ENCODE results near the gene NOP10.

The NOP10 gene

DNA sequence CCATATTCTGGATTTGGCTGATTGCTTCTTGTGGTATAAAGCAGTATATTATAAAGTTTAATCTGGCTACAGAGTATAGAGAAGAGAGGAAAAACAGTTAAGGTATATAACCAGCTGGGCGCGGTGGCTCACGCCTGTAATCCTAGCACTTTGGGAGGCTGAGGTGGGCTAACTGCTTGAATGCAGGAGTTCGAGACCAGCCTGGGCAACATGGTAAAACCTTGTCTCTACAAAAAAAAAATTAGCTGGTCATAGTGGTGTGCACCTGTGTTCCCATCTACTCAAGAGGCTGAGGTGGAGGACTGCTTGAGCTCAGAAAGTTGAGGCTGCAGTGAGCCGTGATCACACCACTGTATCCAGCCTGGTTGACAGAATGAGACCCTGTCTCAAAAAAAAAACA is 12.7 kb downstream of the NOP10 start:
- DNase-seq = no peak

DNA sequence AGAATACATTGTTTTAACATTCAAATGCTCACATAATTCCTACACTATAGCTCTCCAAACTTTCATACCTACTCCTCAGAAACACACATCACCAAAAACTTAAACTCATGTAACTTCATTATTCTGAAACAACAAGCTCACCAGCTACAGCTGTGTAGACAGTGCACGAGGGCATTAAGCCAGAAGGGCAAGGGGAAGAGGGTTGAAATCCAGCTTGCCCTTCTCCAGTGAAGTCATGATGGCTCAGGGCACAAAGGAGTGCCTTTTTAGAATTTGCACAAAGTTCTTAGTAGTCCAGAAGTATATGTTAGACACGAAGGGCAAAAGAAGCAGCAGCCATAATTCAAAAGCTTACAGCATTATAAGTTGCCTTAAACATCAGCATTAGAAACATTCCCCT is 13.9 kb downstream of the NOP10 start:
- DNase-seq = no peak

- no peak for DNase-seq
Observed at GRCh38 chr15:34327906-34328305, 15.0 kb downstream of the NOP10 start.

- no peak for DNase-seq
Observed at GRCh38 chr15:34325368-34325767, 17.6 kb downstream of the NOP10 start.

DNA sequence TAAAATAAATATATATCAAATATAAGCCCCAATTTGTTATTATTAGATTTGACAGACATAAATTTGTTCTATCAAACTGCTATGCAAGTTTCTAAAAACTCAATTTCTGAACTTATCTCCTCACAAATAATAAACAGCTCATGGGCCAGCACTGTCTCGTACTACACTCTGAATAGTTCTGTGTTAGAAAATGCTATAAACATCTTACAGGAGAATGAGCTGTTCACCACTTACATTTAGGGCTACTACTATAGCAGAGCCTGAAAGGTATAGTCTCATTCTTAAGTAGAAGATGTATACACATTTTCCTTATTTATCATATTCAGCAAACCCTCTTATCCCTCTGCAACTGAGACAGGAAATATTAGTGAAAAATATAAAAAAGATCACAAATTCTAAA is 18.0 kb downstream of the NOP10 start:
- no peak for DNase-seq

- no peak for DNase-seq
Observed at GRCh38 chr15:34323217-34323616, 19.7 kb downstream of the NOP10 start.

GRCh38 chr15:34318277-34319079 is 24.5 kb downstream of the NOP10 start:
- peak; percentile 17 to 52 for DNase-seq

DNA sequence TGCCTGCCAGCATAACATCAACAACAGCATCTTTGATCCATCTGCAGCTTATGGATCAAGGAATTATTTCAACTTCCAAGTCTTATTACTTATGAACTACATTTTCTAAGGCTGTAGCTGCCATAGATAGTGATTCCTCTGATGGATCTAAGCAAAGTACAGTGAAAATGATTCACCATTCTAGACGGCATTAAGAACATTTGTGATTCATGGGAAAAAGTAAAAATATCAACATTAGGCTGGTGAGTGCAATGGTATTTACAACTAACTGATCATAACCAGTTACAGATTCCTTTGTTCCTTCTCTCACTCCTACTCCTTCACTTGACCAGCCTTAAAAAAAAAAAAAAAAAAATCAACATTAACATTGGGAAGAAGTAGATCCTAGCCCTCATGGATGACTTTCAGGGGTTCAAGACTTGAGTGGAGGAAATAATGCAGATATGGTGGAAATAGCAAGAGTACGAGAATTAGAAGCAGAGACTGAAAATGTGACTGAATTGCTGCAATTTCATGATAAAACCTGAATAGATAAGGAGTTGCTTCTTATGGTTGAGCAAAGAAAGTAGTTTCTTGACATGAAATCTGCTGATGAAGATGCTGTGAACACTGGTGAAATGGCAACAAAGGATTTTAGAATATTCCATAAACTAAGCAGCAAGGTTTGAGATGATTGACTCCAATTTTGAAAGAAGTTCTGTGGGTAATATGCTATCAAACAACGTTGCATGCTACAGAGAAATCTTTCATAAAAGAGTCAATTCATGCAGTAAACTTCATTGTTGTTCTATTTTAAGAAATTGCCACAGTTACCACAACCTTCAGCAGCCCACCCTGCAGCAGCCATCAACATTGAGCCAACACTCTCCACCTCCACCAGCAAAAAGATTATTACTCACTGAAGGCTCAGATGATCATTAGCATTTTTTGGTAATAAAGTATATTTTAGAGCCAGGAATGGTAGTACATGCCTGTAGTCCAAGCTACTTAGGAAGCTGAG is 28.1 kb downstream of the NOP10 start:
- no peak for DNase-seq

GRCh38 chr15:34311563-34311962 is 31.4 kb downstream of the NOP10 start:
- DNase-seq = no peak

- no peak for DNase-seq
Observed at GRCh38 chr15:34304613-34305012, 38.3 kb downstream of the NOP10 start.

DNA sequence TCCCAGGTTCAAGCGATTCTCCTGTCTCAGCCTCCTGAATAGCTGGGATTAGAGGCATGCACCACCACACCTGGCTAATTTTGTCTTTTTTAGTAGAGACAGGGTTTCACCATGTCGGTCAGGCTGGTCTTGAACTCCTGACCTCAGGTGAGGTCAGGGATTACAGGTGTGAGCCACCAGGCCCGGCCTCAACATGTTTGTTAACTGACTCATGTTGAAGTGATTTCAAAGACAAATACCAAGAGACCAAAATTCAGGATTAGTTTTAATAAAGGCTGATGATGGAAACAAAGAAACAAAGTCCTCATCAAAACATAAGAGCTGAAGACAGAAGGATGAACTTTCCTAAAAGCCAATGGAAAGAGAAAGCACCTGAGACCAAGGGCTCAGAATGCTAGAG is 41.9 kb downstream of the NOP10 start:
- no peak for DNase-seq

- DNase-seq = no peak
Observed at GRCh38 chr15:34297059-34297458, 45.9 kb downstream of the NOP10 start.

GRCh38 chr15:34292621-34293020 is 50.3 kb downstream of the NOP10 start:
- no peak for DNase-seq
